MM.1S (cell line): Measurements from ENCODE around the gene COPZ2.
"Not testable (repeated sequence)": the region's sequence is repeated elsewhere in the genome, so short reads cannot be mapped to it uniquely, and the experiment has no call there.

Source experiments
- DNase-seq: peaks from one replicate; pipeline ENCODE4 v3.0.0-alpha.2; 2015
- H2AFZ ChIP-seq: fragments of 300-600 bp; sonication (generic); 2 replicates; pipeline ENCODE4 v1.6.0; 2016; ENCODE audit warnings: antibody characterized with exemption, low read length
- H3F3A ChIP-seq: fragments of 300-600 bp; sonication (generic); 2 replicates; pipeline ENCODE4 v1.6.1; 2016; ENCODE audit warnings: mild to moderate bottlenecking, antibody characterized with exemption, low read length, moderate library complexity, mixed read lengths; ENCODE audit not compliant: insufficient read depth
- H3K27ac ChIP-seq: fragments of 300-600 bp; sonication (generic); 2 replicates; pipeline ENCODE4 v1.5.1; 2016; ENCODE audit warnings: mild to moderate bottlenecking, low read length
- H3K27me3 ChIP-seq: fragments of 300-600 bp; sonication (generic); replicated peaks from 2 replicates; pipeline ENCODE4 v1.6.0; 2016; ENCODE audit warnings: low read length; ENCODE audit not compliant: insufficient read depth
- H3K36me3 ChIP-seq: fragments of 300-600 bp; sonication (generic); replicated peaks from 2 replicates; pipeline ENCODE4 v1.6.1; 2016; ENCODE audit warnings: mild to moderate bottlenecking, low read length, mixed read lengths; ENCODE audit not compliant: insufficient read depth
- H3K4me1 ChIP-seq: fragments of 300-600 bp; sonication (generic); 2 replicates; pipeline ENCODE4 v1.6.1; 2016; ENCODE audit warnings: low read length, mixed read lengths
- H3K4me2 ChIP-seq: fragments of 300-600 bp; sonication (generic); 2 replicates; pipeline ENCODE4 v1.6.0; 2016; ENCODE audit warnings: low read depth, low read length
- H3K4me3 ChIP-seq: fragments of 300-600 bp; sonication (generic); 2 replicates; pipeline ENCODE4 v1.5.1; 2016; ENCODE audit warnings: low read length, mixed read lengths
- H3K79me2 ChIP-seq: fragments of 300-600 bp; sonication (generic); 2 replicates; pipeline ENCODE4 v1.6.1; 2016; ENCODE audit warnings: mixed run types, low read length, mixed read lengths
- H3K9ac ChIP-seq: fragments of 300-600 bp; sonication (generic); 2 replicates; pipeline ENCODE4 v1.6.1; 2016; ENCODE audit warnings: low read length, mixed read lengths
- H3K9me2 ChIP-seq: fragments of 300-600 bp; sonication (generic); replicated peaks from 2 replicates; pipeline ENCODE4 v1.6.1; 2016; ENCODE audit warnings: mild to moderate bottlenecking, low read length, mixed read lengths; ENCODE audit not compliant: insufficient read depth
- H3K9me3 ChIP-seq: fragments of 300-600 bp; sonication (generic); replicated peaks from 2 replicates; pipeline ENCODE4 v1.6.1; 2016; ENCODE audit warnings: mild to moderate bottlenecking, low read length, mixed read lengths; ENCODE audit not compliant: insufficient read depth
- H4K20me1 ChIP-seq: fragments of 300-600 bp; sonication (generic); 2 replicates; pipeline ENCODE4 v1.6.1; 2016; ENCODE audit warnings: mild to moderate bottlenecking, low read length, moderate library complexity, mixed read lengths; ENCODE audit not compliant: insufficient read depth
- EZH2 ChIP-seq: fragments of 300-600 bp; sonication (generic); optimal IDR thresholded peaks from 2 replicates; pipeline ENCODE3; 2017; ENCODE audit warnings: low read depth, mild to moderate bottlenecking, antibody characterized with exemption, low read length, mixed read lengths
- EZH2phosphoT487 ChIP-seq: fragments of 300-600 bp; sonication (generic); IDR thresholded peaks from 2 replicates; pipeline ENCODE4 v1.6.1; 2018; ENCODE audit warnings: antibody characterized with exemption, low read length
- TF ChIP-seq, protein P1 (sequence below): fragments of 300-600 bp; sonication (generic); IDR thresholded peaks from 2 replicates; pipeline ENCODE4 v1.5.1; 2016; ENCODE audit warnings: antibody characterized with exemption, low read length, mixed read lengths

Gene COPZ2

DNA sequence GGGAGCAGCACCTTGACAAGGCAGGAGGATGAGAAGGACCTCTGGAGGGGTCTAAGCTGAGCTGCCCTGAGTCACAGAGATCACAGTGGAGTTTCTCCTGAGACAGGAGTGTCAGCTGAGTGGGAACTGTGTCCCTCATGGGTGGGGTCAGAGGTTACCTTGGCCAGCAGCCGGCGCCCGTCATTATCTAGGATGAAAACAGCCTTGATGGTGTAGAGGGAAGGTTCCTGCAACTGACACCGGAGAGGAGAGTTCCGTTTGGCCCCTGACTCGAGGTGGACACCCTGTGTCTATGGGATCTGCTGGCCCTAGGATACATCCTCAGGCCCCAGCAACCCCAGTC lies 933 bp downstream of the COPZ2 start:
- no peaks in the 10 kb centered on the region for H3K4me1 ChIP-seq
- H3K9ac ChIP-seq, result no peak overlapping the region
- peak overlapping the region; percentile 93; the same call in 1 of the 2 replicates for H3K4me2 ChIP-seq
- DNase-seq, result no peak
- TF ChIP-seq EZH2phosphoT487 (no peak), EZH2 (no peak)
- TF ChIP-seq, protein P1, sequence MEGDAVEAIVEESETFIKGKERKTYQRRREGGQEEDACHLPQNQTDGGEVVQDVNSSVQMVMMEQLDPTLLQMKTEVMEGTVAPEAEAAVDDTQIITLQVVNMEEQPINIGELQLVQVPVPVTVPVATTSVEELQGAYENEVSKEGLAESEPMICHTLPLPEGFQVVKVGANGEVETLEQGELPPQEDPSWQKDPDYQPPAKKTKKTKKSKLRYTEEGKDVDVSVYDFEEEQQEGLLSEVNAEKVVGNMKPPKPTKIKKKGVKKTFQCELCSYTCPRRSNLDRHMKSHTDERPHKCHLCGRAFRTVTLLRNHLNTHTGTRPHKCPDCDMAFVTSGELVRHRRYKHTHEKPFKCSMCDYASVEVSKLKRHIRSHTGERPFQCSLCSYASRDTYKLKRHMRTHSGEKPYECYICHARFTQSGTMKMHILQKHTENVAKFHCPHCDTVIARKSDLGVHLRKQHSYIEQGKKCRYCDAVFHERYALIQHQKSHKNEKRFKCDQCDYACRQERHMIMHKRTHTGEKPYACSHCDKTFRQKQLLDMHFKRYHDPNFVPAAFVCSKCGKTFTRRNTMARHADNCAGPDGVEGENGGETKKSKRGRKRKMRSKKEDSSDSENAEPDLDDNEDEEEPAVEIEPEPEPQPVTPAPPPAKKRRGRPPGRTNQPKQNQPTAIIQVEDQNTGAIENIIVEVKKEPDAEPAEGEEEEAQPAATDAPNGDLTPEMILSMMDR, result no peak
- no peak overlapping the region for H3K4me3 ChIP-seq
- no peaks in the 10 kb centered on the region for H3K79me2 ChIP-seq
- no peaks in the 10 kb centered on the region for H3F3A ChIP-seq
- H3K9me3 ChIP-seq, result no peaks in the 10 kb centered on the region
- no peak overlapping the region for H2AFZ ChIP-seq
- no peaks in the 10 kb centered on the region for H4K20me1 ChIP-seq
- 0 out of 2 replicates have a peak, but pooled peaks cover 7% of the 10 kb centered on the region for H3K27me3 ChIP-seq
- no peaks in the 10 kb centered on the region for H3K9me2 ChIP-seq
- H3K27ac ChIP-seq, result no peak overlapping the region
- no peaks in the 10 kb centered on the region for H3K36me3 ChIP-seq

DNA sequence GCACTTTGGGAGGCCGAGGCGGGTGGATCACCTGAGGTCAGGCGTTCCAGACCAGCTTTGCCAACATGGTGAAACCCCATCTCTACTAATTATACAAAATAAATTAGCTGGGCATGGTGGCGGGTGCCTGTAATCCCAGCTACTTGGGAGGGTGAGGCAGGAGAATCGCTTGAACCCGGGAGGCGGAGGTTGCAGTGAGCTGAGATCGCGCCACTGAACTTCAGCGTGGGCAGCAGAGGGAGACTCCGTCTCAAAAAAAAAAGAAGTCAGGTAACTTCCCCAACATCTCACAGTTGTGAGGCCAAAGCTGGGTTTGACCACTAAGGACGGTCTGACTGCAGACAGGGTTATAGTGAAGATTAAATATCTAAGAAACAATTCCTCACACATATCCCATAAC lies 2.9 kb downstream of the COPZ2 start:
- H3K4me1 ChIP-seq, DNase-seq, H3F3A ChIP-seq, H3K9me2 ChIP-seq, H3K9me3 ChIP-seq, H3K4me3 ChIP-seq, H3K9ac ChIP-seq, H3K27ac ChIP-seq, H2AFZ ChIP-seq, H3K36me3 ChIP-seq, H3K79me2 ChIP-seq, H4K20me1 ChIP-seq, H3K4me2 ChIP-seq, H3K27me3 ChIP-seq: not testable (repeated sequence)

DNA sequence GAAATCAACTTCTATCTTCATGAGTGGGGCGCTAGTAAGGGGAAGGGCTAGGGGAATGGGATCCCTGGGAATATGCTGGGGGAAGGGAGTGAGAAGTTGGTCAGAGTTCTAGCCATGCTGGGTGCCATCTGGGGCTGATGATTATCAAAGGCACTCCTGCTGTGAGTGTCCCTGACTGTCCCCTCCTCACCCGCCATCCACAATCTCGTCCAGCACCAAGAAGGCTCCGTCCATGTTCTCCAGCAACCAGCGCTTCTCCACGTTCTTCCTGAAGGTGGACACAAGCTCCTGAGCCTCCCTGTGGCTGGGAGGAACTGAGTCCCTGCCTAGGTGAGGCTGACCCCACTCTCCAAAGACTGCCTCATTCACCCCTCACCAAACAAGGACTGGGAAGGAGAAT lies 5.6 kb downstream of the COPZ2 start:
- H3K9me2 ChIP-seq, result no peaks in the 10 kb centered on the region
- no peak overlapping the region for H3K4me3 ChIP-seq
- no peak overlapping the region for H3K27ac ChIP-seq
- TF ChIP-seq EZH2, result no peak
- TF ChIP-seq, protein P1, result no peak
- no peak for TF ChIP-seq EZH2phosphoT487
- no peaks in the 10 kb centered on the region for H3F3A ChIP-seq
- no peak overlapping the region for H2AFZ ChIP-seq
- no peak for DNase-seq
- 0 out of 2 replicates have a peak, but pooled peaks cover 3% of the 10 kb centered on the region for H3K27me3 ChIP-seq
- H3K4me2 ChIP-seq, result no peak overlapping the region
- H3K9ac ChIP-seq, result no peak overlapping the region
- H4K20me1 ChIP-seq, result no peaks in the 10 kb centered on the region
- H3K9me3 ChIP-seq, result no peaks in the 10 kb centered on the region
- H3K4me1 ChIP-seq, result no peaks in the 10 kb centered on the region
- H3K79me2 ChIP-seq, result no peaks in the 10 kb centered on the region
- no peaks in the 10 kb centered on the region for H3K36me3 ChIP-seq

DNA sequence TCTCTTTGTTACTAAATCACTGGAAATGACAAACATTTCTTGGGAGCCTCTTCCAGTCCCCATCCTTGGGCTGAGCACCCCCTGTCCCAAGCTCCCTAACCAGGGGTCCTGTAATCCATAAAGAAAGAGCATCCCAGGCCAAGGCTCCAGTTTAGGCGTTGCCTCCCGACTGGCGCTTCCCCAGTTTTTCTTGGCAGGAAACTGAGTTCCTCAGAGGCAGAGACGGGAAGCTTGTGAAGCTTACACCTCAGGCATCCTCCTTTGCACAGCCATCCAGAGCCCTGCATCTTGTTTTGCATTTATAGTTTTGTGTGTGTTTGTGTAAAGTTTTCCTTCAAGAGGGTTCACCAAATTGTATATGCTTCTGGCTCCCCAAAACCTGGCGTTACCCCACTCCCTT lies 7.1 kb downstream of the COPZ2 start:
- Histone ChIP-seq H3K79me2 (no peaks in the 10 kb centered on the region), H3K4me2 (no peak overlapping the region), H3K4me3 (no peak overlapping the region), H3K27ac (no peak overlapping the region), H3F3A (no peaks in the 10 kb centered on the region), H3K4me1 (peaks cover 14% of the 10 kb centered on the region), H3K9me2 (no peaks in the 10 kb centered on the region), H3K9me3 (no peaks in the 10 kb centered on the region), H2AFZ (no peak overlapping the region), H4K20me1 (no peaks in the 10 kb centered on the region), H3K36me3 (no peaks in the 10 kb centered on the region), H3K9ac (no peak overlapping the region), H3K27me3 (no peaks in the 10 kb centered on the region)
- DNase-seq, result no peak
- TF ChIP-seq EZH2 (no peak), EZH2phosphoT487 (no peak)
- TF ChIP-seq, protein P1, result no peak
